ENCODE data around the gene SMAGP.
"Not testable (repeated sequence)": the region's sequence is repeated elsewhere in the genome, so short reads cannot be mapped to it uniquely, and the experiment has no call there.

SMAGP gene

DNA sequence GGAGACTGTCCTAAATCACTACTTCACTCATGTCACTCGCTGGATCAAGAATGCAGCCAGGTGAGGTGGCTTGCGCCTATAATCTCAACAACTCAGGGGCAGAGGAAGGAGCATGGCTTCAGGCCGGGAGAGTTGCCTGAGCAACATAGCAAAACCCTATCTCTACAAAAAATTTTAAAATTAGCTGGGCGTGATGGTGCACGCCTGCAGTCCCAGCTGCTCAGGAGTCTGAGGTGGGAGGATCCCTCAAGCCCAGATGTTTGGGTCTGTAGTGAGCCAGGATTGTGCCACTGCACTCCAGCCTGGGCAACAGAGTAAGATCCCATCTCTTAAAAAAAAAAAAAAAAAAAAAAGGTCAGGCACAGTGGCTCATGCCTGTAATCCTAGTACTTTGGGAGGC is 5.9 kb downstream of the SMAGP start:
- DNase-seq (ENCODE audit: low read depth in 3 of 3) = no peak

GRCh38 chr12:51263341-51263740 is 6.9 kb downstream of the SMAGP start:
- no peak for DNase-seq (ENCODE audit: low read depth in 3 of 3)

DNA sequence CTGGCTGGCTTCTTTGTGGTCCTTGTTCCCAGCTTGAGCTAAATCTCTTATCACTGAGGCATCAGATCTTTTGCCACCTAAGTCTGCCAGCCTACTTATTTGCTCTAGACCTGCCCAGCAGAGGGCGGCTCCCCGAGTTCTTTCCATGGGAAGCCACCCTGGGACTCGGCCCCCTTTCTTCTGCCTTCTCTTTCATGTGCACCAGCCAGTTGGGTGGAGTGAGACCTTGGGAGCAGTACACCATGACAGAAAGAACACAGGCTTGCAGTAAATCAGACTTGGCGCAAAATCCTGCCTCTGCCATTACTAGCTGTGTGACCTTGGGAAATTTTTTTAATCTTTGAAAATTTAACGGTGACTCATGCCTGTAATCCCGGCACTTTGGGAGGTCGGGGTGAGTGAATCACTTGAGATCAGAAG is 7.4 kb downstream of the SMAGP start:
- no peak for DNase-seq (ENCODE audit: low read depth in 3 of 3)

DNA sequence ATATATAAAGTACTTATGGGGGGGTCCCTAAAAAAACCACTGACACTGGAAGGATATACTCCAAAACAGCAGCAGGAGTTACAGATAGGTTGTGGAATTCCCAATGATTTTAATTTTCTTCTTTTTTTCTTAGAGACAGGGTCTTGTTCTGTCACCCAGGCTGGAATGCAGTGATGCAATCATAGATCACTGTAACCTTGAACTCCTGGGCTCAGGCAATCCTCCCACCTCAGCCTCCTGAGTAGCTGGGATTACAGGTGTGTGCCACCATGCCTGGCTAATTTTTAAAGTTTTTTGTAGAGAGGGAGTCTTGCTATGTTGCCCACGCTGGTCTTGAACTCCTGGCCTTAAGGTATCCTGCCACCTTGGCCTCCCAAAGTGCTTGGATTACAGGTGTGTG is 10.6 kb downstream of the SMAGP start:
- DNase-seq (ENCODE audit: low read depth in 3 of 3) = not testable (repeated sequence)

GRCh38 chr12:51254536-51254935 is 15.7 kb downstream of the SMAGP start:
- DNase-seq (ENCODE audit: low read depth in 3 of 3) = no peak

GRCh38 chr12:51253276-51253675 is 16.9 kb downstream of the SMAGP start:
- DNase-seq (ENCODE audit: low read depth in 3 of 3) = no peak

- DNase-seq (ENCODE audit: low read depth in 3 of 3) = no peak
These were observed 22.6 kb downstream of the SMAGP start for GRCh38 chr12:51247523-51248206.

- no peak for DNase-seq (ENCODE audit: low read depth in 3 of 3)
These were observed 23.9 kb downstream of the SMAGP start for GRCh38 chr12:51246254-51246853.

DNA sequence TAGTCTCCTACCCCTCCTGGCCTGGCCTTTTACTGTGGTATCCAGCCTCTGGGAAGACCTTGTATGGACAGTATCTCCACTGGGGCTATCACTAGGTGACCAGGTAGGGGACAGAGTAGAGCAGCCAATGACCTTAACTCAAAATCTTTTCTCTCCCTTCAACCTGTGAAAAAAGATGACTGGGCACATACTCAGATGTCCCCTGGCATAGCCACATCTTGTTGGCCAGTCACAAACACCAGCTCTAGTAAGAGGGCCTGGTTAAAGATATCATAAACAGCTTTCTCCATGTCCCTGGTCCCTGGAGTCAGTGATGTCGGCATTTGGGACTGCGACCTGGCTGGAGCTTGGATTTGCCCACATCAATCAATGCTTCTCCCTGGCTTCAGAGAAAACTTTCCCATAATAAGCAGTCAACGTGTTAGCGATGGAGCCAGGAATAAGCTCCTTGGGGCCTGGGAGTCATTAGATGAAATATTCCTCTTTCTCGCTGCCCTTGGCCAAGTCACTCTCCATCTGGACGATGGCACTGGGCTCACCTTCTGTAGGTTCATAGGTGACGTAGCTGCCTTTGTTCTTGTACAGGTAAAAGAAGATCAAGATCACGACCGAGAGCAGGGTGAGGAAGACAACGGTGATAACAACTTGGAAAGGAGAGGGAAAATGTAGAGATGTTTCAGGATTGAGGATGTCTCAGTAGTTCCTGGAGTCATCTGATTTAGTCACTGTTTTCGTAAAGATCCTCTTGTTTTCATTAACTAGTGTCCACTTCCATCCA is 24.6 kb downstream of the SMAGP start:
- DNase-seq (ENCODE audit: low read depth in 3 of 3) = no peak

DNA sequence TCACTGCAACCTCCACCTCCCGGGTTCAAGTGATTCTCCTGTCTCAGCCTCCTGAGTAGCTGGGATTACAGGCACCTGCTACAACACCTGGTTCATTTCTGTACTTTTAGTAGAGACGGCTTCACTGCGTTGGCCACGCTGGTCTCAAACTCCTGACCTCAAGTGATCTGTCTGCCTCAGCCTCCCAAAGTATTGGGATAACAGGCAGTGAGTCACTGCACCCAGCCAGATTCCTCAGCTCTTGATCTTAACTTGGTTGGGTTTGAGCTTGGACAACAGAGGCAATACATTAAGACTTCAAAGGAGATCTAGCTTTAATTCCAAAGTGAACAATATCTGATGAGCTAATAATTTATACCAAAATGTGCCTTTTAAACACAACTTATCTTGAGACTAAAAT is 25.9 kb downstream of the SMAGP start:
- no peak for DNase-seq (ENCODE audit: low read depth in 3 of 3)

GRCh38 chr12:51242876-51243275 is 27.3 kb downstream of the SMAGP start:
- no peak for DNase-seq (ENCODE audit: low read depth in 3 of 3)

GRCh38 chr12:51242120-51242519 is 28.1 kb downstream of the SMAGP start:
- DNase-seq (ENCODE audit: low read depth in 3 of 3) = no peak

GRCh38 chr12:51240971-51241370 is 29.2 kb downstream of the SMAGP start:
- no peak for DNase-seq (ENCODE audit: low read depth in 3 of 3)

DNA sequence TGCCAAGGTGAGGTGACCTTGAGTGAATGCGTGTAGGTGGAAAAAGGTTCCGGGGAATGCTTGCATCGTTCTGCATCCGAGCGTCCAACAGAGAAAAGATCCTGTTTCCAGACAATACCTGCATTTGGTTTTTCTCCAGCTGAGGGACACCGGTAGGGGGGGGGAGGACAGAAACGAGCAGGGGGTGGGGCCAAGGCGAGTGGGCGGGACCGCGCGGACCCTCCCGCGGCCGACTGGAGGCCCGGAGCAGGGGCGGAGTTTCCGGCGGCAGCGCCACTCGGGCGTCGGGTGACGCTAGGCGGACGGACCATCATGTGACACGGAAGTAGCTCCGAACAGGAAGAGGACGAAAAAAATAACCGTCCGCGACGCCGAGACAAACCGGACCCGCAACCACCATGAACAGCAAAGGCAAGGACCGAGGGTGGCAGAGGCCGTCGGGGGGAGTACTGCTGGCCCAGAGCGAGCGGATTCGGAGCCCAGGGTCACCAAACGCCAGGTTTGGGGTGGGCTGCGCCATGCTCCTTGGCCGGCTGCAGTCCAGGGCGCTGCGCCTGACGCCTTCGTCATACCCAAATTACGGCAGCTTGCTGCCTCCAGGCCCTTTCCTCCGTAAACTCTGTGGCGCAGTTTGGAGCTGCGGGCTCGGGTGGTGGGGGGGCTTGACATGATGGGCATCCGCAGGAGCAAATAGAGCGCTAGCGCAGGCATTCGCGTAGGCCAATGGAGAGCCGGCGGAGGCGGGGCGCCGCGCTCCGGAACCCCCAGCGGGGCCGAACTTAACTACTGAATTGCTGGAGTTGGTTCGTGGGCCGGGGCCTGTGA is 31.5 kb downstream of the SMAGP start, which contains the start of gene DAZAP2:
Gene DAZAP2, plus strand, starts transcription at position 317 of the 825 bp plus-strand sequence. Its CDS starts 82 bp downstream, at position 399.
- DNase-seq (ENCODE audit: low read depth in 3 of 3) = peak; percentile 82 to 91 (median 87)

- DNase-seq (ENCODE audit: low read depth in 3 of 3) = no peak
These were observed 32.1 kb downstream of the SMAGP start for GRCh38 chr12:51238037-51238509.

- DNase-seq (ENCODE audit: low read depth in 3 of 3) = no peak
These were observed 35.7 kb downstream of the SMAGP start for GRCh38 chr12:51234530-51234929.

GRCh38 chr12:51232642-51233041 is 37.6 kb downstream of the SMAGP start:
- DNase-seq (ENCODE audit: low read depth in 3 of 3) = no peak

- DNase-seq (ENCODE audit: low read depth in 3 of 3) = no peak
These were observed 41.0 kb downstream of the SMAGP start for GRCh38 chr12:51229116-51229809.

GRCh38 chr12:51227962-51228361 is 42.3 kb downstream of the SMAGP start:
- no peak for DNase-seq (ENCODE audit: low read depth in 3 of 3)

- DNase-seq (ENCODE audit: low read depth in 3 of 3) = not testable (repeated sequence)
These were observed 43.1 kb downstream of the SMAGP start for GRCh38 chr12:51227112-51227511.

- no peak for DNase-seq (ENCODE audit: low read depth in 3 of 3)
These were observed 44.4 kb downstream of the SMAGP start for GRCh38 chr12:51225771-51226170.
